Left ventricle myocardium inferior (tissue), 1 donor: ENCODE results near the gene MAX. TPM values are rescaled to one million over a fixed set of nuclear protein-coding genes. Genes with fewer than 3 reads are reported as not detected.

Source experiments
- DNase-seq: peaks from one replicate; pipeline ENCODE4 v3.0.0-alpha.2; 2020
- H3K27ac ChIP-seq: fragments of 200-600 bp; replicated peaks from 2 replicates; pipeline ENCODE4 v1.8.0; 2021
- H3K27me3 ChIP-seq: fragments of 200-600 bp; 2 replicates; pipeline ENCODE4 v1.8.0; 2021; ENCODE audit warnings: low read depth
- H3K36me3 ChIP-seq: fragments of 200-600 bp; 2 replicates; pipeline ENCODE4 v1.8.0; 2021
- H3K4me1 ChIP-seq: fragments of 200-600 bp; 2 replicates; pipeline ENCODE4 v1.8.0; 2021
- H3K4me3 ChIP-seq: fragments of 200-600 bp; 2 replicates; pipeline ENCODE4 v1.8.0; 2021; ENCODE audit warnings: mild to moderate bottlenecking, moderate library complexity
- H3K9me3 ChIP-seq: fragments of 200-600 bp; replicated peaks from 2 replicates; pipeline ENCODE4 v1.8.0; 2021
- CTCF ChIP-seq: fragments of 200-600 bp; IDR thresholded peaks from 2 replicates; pipeline ENCODE4 v1.8.0; 2021; ENCODE audit warnings: antibody characterized with exemption, mild to moderate bottlenecking, borderline replicate concordance
- intact Hi-C: fragments of 100-400 bp; cut with micrococcal nuclease; formaldehyde crosslinking; loops from one replicate; pipeline ENCODE4 v1.11.0; 2022
- total RNA-seq: library from RNA; stranded (reverse); fragmentation: NEBNext Ultra II Directional; extraction: Animal tissue kit (Norgen Biotek cat#: 25700); gene quantifications from one replicate; pipeline ENCODE4 v1.2.1, GENCODE V29; 2021
- donor health status: DM: no; HTN: yes; CAD: no; lungs with severe emphysema.

Gene MAX
- total RNA-seq, 1 donor from 2014 or later = 81.9 TPM

- Histone ChIP-seq H3K4me3 (no peak overlapping the region), H3K4me1 (no peaks in the 10 kb centered on the region), H3K36me3 (no peaks in the 10 kb centered on the region), H3K27me3 (peaks cover 17% of the 10 kb centered on the region), H3K9me3 (no peaks in the 10 kb centered on the region), H3K27ac (no peak overlapping the region)
- DNase-seq = no peak
- no peak for TF ChIP-seq CTCF
- intact Hi-C loops = no loop called here
These were observed 40.8 kb upstream of the MAX start for GRCh38 chr14:65142914-65143625.

- peaks cover 17% of the 10 kb centered on the region for H3K27me3 ChIP-seq
- H3K4me3 ChIP-seq = no peak overlapping the region
- TF ChIP-seq CTCF = no peak
- no peaks in the 10 kb centered on the region for H3K9me3 ChIP-seq
- no peak for DNase-seq
- intact Hi-C loops = no loop called here
- H3K36me3 ChIP-seq = no peaks in the 10 kb centered on the region
- H3K4me1 ChIP-seq = no peaks in the 10 kb centered on the region
- H3K27ac ChIP-seq = no peak overlapping the region
These were observed 40.1 kb upstream of the MAX start for GRCh38 chr14:65142429-65142828.

GRCh38 chr14:65141523-65141922 is 39.2 kb upstream of the MAX start:
- Histone ChIP-seq H3K27ac (no peak overlapping the region), H3K4me3 (no peak overlapping the region), H3K9me3 (no peaks in the 10 kb centered on the region), H3K36me3 (no peaks in the 10 kb centered on the region), H3K4me1 (no peaks in the 10 kb centered on the region), H3K27me3 (peaks cover 17% of the 10 kb centered on the region)
- intact Hi-C loops = no loop called here
- no peak for TF ChIP-seq CTCF
- no peak for DNase-seq

- H3K27ac ChIP-seq = no peak overlapping the region
- no peak for DNase-seq
- no peak for TF ChIP-seq CTCF
These were observed 35.5 kb upstream of the MAX start for GRCh38 chr14:65137648-65138307.

GRCh38 chr14:65134651-65135579 is 32.6 kb upstream of the MAX start:
- Histone ChIP-seq H3K36me3 (no peaks in the 10 kb centered on the region), H3K27ac (no peak overlapping the region), H3K9me3 (no peaks in the 10 kb centered on the region), H3K4me3 (no peak overlapping the region), H3K4me1 (peaks cover 4% of the 10 kb centered on the region), H3K27me3 (no peaks in the 10 kb centered on the region)
- intact Hi-C loops = no loop called here
- no peak for TF ChIP-seq CTCF
- no peak for DNase-seq

More at GRCh38 chr14:65137648-65138307, 35.5 kb upstream of the MAX start:
- H3K27me3 ChIP-seq = no peaks in the 10 kb centered on the region
- intact Hi-C loops = no loop called here
- H3K36me3 ChIP-seq = no peaks in the 10 kb centered on the region
- H3K9me3 ChIP-seq = no peaks in the 10 kb centered on the region
- peaks cover 4% of the 10 kb centered on the region for H3K4me1 ChIP-seq
- H3K4me3 ChIP-seq = no peak overlapping the region
